HG03469 (cell line): ENCODE data around the gene PIM1.

ENCODE experiments used
- ATAC-seq: cut with Tn5 transposase; IDR thresholded peaks from one replicate; pipeline ENCODE4 v1.9.1; 2021; ENCODE audit warnings: mild to moderate bottlenecking, moderate library complexity, moderate number of reproducible peaks; ENCODE audit not compliant: unreplicated experiment

PIM1 gene

GRCh38 chr6:37218061-37218460 is 48.1 kb downstream of the PIM1 start:
- ATAC-seq: no peak

- no peak for ATAC-seq
Observed at GRCh38 chr6:37218511-37218910, 48.6 kb downstream of the PIM1 start.

- no peak for ATAC-seq
Observed at GRCh38 chr6:37221585-37222124, 51.7 kb downstream of the PIM1 start.

GRCh38 chr6:37222125-37222967 is 52.4 kb downstream of the PIM1 start:
- ATAC-seq: peak; percentile 59

- ATAC-seq: no peak
Observed at GRCh38 chr6:37222992-37223391, 53.0 kb downstream of the PIM1 start.
